ENCODE results near the gene LAIR1.

The LAIR1 gene

GRCh38 chr19:54316746-54317107 lies 48.0 kb downstream of the LAIR1 start:
- DNase-seq, result peak; percentile 85

GRCh38 chr19:54315956-54316355 lies 48.8 kb downstream of the LAIR1 start:
- no peak for DNase-seq

- peak; percentile 92 for DNase-seq
Measured at GRCh38 chr19:54312436-54313377, 52.0 kb downstream of the LAIR1 start, which contains the start of gene LILRA5. TSS of gene LILRA5 (minus strand) at chr19:54313166. CDS start at chr19:54313019, 147 bp downstream.

- DNase-seq, result no peak
Measured at GRCh38 chr19:54312011-54312410, 52.7 kb downstream of the LAIR1 start.

- DNase-seq, result no peak
Measured at GRCh38 chr19:54311486-54311885, 53.2 kb downstream of the LAIR1 start.

- no peak for DNase-seq
Measured at GRCh38 chr19:54310543-54310942, 54.2 kb downstream of the LAIR1 start.

- no peak for DNase-seq
Measured at GRCh38 chr19:54309811-54310210, 54.9 kb downstream of the LAIR1 start.

- no peak for DNase-seq
Measured at GRCh38 chr19:54307389-54308020, 57.2 kb downstream of the LAIR1 start.

GRCh38 chr19:54305141-54305540 lies 59.6 kb downstream of the LAIR1 start:
- no peak for DNase-seq

- DNase-seq, result peak; percentile 70
Measured at GRCh38 chr19:54302257-54302656, 62.5 kb downstream of the LAIR1 start.
